Activated CD8-positive, alpha-beta T cell treated with anti-CD3 and anti-CD28 coated beads, Interleukin-2, amount 10 ng/mL, durations not matched to agents 7 days and 5 days (primary cell): ENCODE results near the gene SUPT16H. TPM values are rescaled to one million over a fixed set of nuclear protein-coding genes. Genes with fewer than 3 reads are reported as not detected.
"Not testable (repeated sequence)": the region's sequence is repeated elsewhere in the genome, so short reads cannot be mapped to it uniquely, and the experiment has no call there.

ENCODE experiments used
- ATAC-seq: fragments of 150-1000 bp; cut with Tn5 transposase; one replicate; pipeline ENCODE4 v1.10.0; 2021; ENCODE audit warnings: moderate library complexity
- CTCF ChIA-PET: fragments of 350-600 bp; sonication (Branson Sonifier 250); formaldehyde crosslinking; loops from one replicate; lab custom pipeline; 2021; ENCODE audit warnings: antibody characterized with exemption; lab: Charles Lee
- POLR2A ChIA-PET: fragments of 350-600 bp; sonication (Branson Sonifier 250); formaldehyde crosslinking; loops from one replicate; lab custom pipeline; 2021; ENCODE audit warnings: antibody characterized with exemption; lab: Charles Lee
- DNase-seq: peaks from one replicate; pipeline ENCODE4 v3.0.0-alpha.2; 2020
- H3K27ac Mint-ChIP-seq: one replicate; pipeline ENCODE4 v1.8.0; 2021; ENCODE audit warnings: mild to moderate bottlenecking, mixed read lengths
- H3K27me3 Mint-ChIP-seq: one replicate; pipeline ENCODE4 v1.8.0; 2021; ENCODE audit warnings: low read depth, mixed read lengths
- H3K36me3 Mint-ChIP-seq: one replicate; pipeline ENCODE4 v1.8.0; 2021; ENCODE audit warnings: low read depth, mixed read lengths
- H3K4me1 Mint-ChIP-seq: one replicate; pipeline ENCODE4 v1.8.0; 2021; ENCODE audit warnings: low read depth, mixed read lengths
- H3K4me3 Mint-ChIP-seq: one replicate; pipeline ENCODE4 v1.8.0; 2021; ENCODE audit warnings: mild to moderate bottlenecking, mixed read lengths
- H3K9me3 Mint-ChIP-seq: one replicate; pipeline ENCODE4 v1.8.0; 2022; ENCODE audit warnings: mixed read lengths; ENCODE audit not compliant: insufficient read depth
- total RNA-seq, 2 experiments: library from RNA; stranded (reverse); gene quantifications; one replicate each; pipeline ENCODE4 v1.2.3, GENCODE V29; 2021

SUPT16H gene
- total RNA-seq, 2 experiments from 2014 or later, result 136 to 138 TPM

DNA sequence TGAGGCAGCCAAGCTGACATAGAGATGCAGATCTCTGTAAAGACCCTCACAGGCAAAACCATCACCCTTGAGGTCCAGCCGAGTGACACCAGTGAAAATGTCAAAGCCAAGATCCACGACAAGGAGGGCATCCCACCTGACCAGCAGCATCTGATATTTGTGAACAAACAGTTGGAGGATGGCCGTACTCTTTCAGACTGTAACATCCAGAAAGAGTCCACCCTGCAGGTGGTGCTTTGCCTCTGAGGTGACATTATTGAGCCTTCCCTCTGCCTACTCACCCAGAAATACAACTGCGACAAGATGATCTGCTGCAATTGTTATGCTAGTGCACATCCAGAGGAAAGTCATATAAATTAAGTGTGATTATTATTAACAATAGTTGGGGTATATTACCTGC, 15.1 kb upstream of the SUPT16H start:
- Mint-ChIP-seq H3K4me1 (no peaks in the 10 kb centered on the region), H3K27ac (no peak overlapping the region), H3K9me3 (no peaks in the 10 kb centered on the region), H3K36me3 (peaks cover 72% of the 10 kb centered on the region), H3K4me3 (no peak overlapping the region), H3K27me3 (no peaks in the 10 kb centered on the region)
- DNase-seq (no peak), ATAC-seq (no peak)
- CTCF ChIA-PET, result interaction anchor here (1.2 kb wide), 1 partner anchor 8 kb away, joined by 3 read pairs; no protein-coding TSS in a partner anchor
- POLR2A ChIA-PET, result interaction anchor here (0.6 kb wide), 1 partner anchor 108 kb away, joined by 7 read pairs; no protein-coding TSS in a partner anchor

DNA sequence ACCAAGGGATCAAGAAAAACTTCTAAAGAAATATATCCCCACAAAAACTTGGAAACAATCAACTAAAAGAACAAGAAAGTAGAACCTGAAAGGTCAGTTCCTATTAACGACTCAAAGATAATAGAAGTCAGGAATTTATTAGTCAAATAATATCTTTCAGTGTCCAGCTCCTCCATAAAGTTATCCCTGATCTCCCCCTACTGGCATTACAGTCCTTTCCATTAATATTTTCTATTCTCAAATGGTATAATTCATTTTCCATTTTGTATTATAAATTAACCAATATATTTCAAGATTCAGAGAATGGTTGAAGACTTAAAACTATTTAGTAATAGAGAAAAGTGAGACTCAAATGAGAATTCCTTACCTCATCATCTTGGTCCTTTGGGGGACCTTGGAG, 11.6 kb upstream of the SUPT16H start:
- no peak overlapping the region for H3K27ac Mint-ChIP-seq
- no peak for DNase-seq
- H3K36me3 Mint-ChIP-seq, result peaks cover 79% of the 10 kb centered on the region
- H3K9me3 Mint-ChIP-seq, result no peaks in the 10 kb centered on the region
- no peaks in the 10 kb centered on the region for H3K4me1 Mint-ChIP-seq
- ATAC-seq, result no peak
- no peak overlapping the region for H3K4me3 Mint-ChIP-seq
- H3K27me3 Mint-ChIP-seq, result no peaks in the 10 kb centered on the region
- POLR2A ChIA-PET, result no interaction called here
- CTCF ChIA-PET, result no interaction called here

DNA sequence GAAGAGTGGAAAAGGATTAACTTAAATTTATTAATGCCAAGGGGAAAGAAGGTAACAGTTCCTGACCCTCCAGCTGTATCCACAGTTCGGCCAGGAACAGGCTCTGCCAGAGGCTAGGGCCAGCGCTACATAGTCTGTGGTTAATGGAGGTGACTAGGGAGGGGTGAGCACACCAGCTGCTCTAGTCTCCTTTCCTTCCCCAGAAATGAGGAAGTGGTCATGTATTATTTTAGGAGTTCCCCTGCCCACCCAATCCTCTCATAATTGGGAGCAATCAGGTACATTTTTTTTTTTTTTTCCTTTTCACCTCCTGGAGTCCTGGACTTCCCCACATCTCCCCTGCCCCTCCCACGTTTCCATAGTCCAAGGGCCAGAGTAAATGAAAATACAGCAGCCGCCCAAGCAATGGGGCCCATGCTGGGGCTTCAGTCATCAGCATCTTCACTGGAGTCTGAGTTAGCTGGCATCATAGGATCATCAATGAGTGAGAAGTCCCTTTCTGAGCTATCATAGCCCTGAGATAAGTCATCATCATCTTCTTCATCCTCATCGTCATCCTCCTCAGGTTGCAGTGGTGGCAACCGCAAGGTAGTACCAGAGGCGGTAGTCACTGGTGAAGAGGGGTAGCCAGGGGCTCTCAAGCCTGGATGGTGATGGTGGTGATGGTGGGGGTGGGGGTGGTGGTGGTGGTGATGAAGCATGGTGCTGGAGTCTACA, 1.5 kb upstream of the SUPT16H start:
- peak overlapping the region; percentile 99 for H3K4me3 Mint-ChIP-seq
- no peaks in the 10 kb centered on the region for H3K9me3 Mint-ChIP-seq
- ATAC-seq (no peak), DNase-seq (no peak)
- H3K27me3 Mint-ChIP-seq, result no peaks in the 10 kb centered on the region
- H3K27ac Mint-ChIP-seq, result peak overlapping the region; percentile 96
- peaks cover 31% of the 10 kb centered on the region for H3K4me1 Mint-ChIP-seq
- H3K36me3 Mint-ChIP-seq, result peaks cover 47% of the 10 kb centered on the region
- POLR2A ChIA-PET, result interaction anchor here (0.8 to 1.6 kb wide), 2 partner anchors 25 to 126 kb away, joined by 7 to 8 read pairs; partner anchors contain the start of gene METTL3
- CTCF ChIA-PET, result interaction anchor here (2.4 kb wide), 1 partner anchor 20 kb away, joined by 5 read pairs; no protein-coding TSS in a partner anchor

DNA sequence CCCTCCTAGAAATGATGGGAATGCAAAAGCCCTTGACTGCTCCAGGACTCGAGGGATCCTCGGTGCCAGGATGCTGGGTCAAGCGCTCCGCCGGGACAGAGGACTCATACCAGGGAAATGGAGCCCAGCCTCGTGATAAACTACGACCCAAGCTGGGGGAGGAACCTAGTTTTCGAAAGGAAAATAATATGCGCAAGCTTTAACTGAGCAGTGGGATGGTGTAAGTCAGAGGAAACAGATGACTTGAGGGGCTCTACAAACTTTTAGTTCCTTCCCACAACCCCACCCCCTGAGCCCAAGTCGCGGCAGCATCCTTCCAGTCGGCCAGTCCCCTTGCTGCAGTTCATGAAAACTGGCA, 654 bp upstream of the SUPT16H start:
- POLR2A ChIA-PET, result interaction anchor here (0.5 to 1.6 kb wide), 11 partner anchors 12 to 1176 kb away, joined by 3 to 9 read pairs (median 4); partner anchors contain the start of gene METTL3
- CTCF ChIA-PET, result interaction anchor here (0.6 to 2.4 kb wide), 4 partner anchors 19 to 71 kb away, joined by 3 to 5 read pairs (median 4); partner anchors contain the start of gene CHD8
- Mint-ChIP-seq H3K27ac (peak overlapping the region; percentile 96), H3K36me3 (peaks cover 46% of the 10 kb centered on the region), H3K9me3 (no peaks in the 10 kb centered on the region), H3K4me1 (peaks cover 39% of the 10 kb centered on the region), H3K4me3 (peak overlapping the region; percentile 99), H3K27me3 (no peaks in the 10 kb centered on the region)
- DNase-seq (no peak), ATAC-seq (peak; percentile 55)

DNA sequence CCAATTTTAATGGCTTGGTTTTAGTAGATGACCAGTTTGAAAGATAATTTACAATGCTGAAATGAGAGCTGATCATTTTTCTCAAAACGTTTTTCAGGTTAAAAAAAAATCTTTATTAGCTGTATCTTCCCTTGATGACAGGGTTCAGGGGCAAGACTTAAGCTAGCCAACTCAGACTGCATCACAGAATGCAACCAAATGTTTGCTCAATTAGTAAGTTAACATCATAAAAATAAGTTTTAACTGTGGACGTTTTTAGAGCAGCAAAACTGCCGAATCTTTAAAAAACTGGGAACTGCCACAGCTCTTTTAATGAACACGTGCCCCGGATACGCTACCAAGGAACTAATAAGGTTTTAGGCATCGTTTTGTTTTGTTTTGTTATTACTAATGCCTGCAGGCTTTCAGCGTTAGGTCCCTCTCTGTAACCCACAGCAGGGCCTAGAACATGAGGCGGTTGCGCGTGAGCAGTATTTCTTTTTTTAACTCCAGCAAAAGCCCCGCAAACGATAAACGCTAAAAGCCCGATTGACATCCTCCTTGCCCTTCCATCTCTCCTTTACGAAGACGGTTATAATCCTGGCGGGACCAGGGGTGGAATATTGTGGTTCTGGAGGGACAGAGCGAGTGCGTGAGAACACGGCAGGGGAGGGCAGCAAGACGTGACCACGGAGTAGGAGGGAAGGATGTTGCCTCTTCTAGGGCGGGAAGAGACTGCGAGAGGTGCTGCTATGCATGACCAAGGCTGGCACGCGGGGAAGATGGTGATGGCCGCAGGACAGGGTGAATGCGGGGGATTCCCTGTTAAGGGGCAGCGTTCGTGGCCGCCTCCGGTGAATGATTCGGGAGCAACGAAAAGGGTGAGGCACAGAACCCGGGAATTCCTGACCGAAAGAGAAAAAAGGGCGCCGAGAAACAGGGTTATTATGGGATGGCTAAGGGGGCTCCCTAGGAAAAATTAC, 652 bp downstream of the SUPT16H start:
- DNase-seq, result peak; percentile 69

DNA sequence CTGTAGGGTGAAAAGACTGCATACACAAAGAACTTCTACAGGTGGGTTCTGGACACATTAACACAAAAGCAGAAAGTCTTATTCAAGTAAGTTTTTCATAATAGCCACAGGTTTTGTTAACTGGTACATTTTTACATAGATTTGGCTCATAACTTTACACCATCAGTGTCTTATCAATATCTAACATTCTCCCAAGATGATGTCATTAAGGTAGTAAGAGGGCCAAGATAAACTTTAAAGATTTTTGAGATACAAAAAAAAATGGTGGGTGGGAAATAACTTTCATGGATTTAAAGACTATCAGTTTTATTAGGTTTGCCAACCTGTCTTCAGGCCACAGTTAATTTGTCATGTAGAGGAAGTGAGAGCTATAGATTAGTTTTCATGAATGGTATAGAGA, 1.7 kb downstream of the SUPT16H start:
- Mint-ChIP-seq H3K27ac (peak overlapping the region; percentile 68), H3K4me1 (peaks cover 49% of the 10 kb centered on the region), H3K4me3 (peak overlapping the region; percentile 99), H3K27me3 (no peaks in the 10 kb centered on the region), H3K9me3 (no peaks in the 10 kb centered on the region), H3K36me3 (peaks cover 50% of the 10 kb centered on the region)
- ChIA-PET POLR2A (interaction anchor here (0.6 to 1.3 kb wide), 4 partner anchors 54 to 151 kb away, joined by 3 to 7 read pairs (median 4); partner anchors contain the start of gene METTL3), CTCF (interaction anchor here (0.8 to 1.4 kb wide), 7 partner anchors 15 to 247 kb away, joined by 3 to 5 read pairs (median 3); partner anchors contain the start of gene CHD8)
- DNase-seq, result no peak
- ATAC-seq, result no peak

More for the DNA sequence above, 652 bp downstream of the SUPT16H start:
- Mint-ChIP-seq H3K4me1 (peaks cover 42% of the 10 kb centered on the region), H3K27ac (peak overlapping the region; percentile 96), H3K9me3 (no peaks in the 10 kb centered on the region), H3K4me3 (peak overlapping the region; percentile 99), H3K36me3 (peaks cover 43% of the 10 kb centered on the region), H3K27me3 (no peaks in the 10 kb centered on the region)
- POLR2A ChIA-PET, result interaction anchor here (0.6 to 1.3 kb wide), 6 partner anchors 26 to 152 kb away, joined by 3 to 7 read pairs (median 4); partner anchors contain the start of gene METTL3
- ATAC-seq, result peak; percentile 59
- CTCF ChIA-PET, result interaction anchor here (0.8 to 1.4 kb wide), 8 partner anchors 16 to 248 kb away, joined by 3 to 5 read pairs (median 3); partner anchors contain the start of genes CHD8, RAB2B and TOX4

DNA sequence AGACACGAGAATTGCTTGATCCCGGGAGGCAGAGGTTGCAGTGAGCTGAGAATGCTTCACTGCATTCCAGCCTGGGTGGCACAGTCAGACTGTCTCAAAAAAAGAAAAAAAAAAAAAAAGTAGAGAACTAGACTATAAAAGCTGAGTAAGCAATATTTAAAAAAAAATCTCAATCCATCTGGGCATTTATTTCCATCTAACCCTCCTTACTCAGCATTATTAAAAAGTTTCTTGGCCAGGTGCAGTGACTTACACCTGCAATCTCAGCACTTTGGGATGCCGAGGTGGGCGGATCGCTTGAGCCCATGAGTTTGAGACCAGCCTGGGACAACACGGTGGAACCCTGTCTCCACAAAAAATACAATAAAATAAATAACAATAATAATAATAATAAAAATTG, 4.5 kb downstream of the SUPT16H start:
- POLR2A ChIA-PET, result no interaction called here
- Mint-ChIP-seq H3K4me3 (no peak overlapping the region), H3K9me3 (no peaks in the 10 kb centered on the region), H3K36me3 (peaks cover 48% of the 10 kb centered on the region), H3K27me3 (no peaks in the 10 kb centered on the region), H3K27ac (no peak overlapping the region), H3K4me1 (peaks cover 39% of the 10 kb centered on the region)
- no peak for DNase-seq
- ATAC-seq, result no peak
- CTCF ChIA-PET, result interaction anchor here (0.9 kb wide), 1 partner anchor 114 kb away, joined by 3 read pairs; no protein-coding TSS in a partner anchor

DNA sequence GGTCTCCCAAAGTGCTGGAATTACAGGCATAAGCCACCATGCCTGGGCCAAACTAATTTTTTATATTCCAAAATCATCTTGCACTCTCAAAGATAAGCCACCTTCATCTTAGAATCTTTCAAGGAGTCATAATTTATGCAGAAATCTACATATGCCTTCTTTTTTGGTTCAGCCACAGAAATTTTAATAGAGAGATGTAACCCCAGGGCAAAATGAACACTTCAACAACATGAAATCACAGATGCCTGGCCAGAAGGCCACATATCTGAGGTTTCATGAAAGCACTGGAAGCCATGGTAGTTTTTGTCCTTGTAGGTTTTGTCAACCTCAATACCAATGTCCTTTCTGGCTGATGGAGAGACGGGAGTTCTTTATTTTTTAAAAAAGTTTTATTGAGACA, 9.8 kb downstream of the SUPT16H start:
- Mint-ChIP-seq H3K4me1 (peaks cover 15% of the 10 kb centered on the region), H3K36me3 (peaks cover 68% of the 10 kb centered on the region), H3K27ac (no peak overlapping the region), H3K4me3 (no peak overlapping the region), H3K9me3 (no peaks in the 10 kb centered on the region), H3K27me3 (no peaks in the 10 kb centered on the region)
- CTCF ChIA-PET, result no interaction called here
- ATAC-seq (no peak), DNase-seq (no peak)
- POLR2A ChIA-PET, result no interaction called here

DNA sequence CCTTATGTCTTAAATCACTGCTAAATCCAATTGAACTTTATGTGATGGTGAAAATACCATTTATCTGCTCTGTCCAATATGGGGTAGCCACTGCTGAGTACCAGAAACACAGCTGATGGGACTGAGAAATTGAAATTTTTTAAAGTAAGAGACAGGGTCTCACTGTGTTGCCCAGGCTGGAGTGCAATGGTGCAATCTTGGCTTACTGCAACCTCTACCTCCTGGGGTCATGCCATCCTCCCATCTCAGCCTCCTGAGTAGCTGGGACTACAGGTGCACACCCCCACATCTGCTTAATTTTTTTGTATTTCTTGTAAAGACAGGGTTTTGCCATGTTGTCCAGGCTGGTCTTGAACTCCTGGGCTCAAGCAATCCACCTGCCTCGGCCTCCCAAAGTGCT, 11.0 kb downstream of the SUPT16H start:
- H3K9me3 Mint-ChIP-seq, H3K27ac Mint-ChIP-seq, ATAC-seq, DNase-seq, H3K4me1 Mint-ChIP-seq, H3K27me3 Mint-ChIP-seq, CTCF ChIA-PET, H3K4me3 Mint-ChIP-seq: not testable (repeated sequence)
- POLR2A ChIA-PET, result interaction anchor here (1.3 kb wide), 1 partner anchor 11 kb away, joined by 4 read pairs; the partner anchor contains the start of gene SUPT16H
- peaks cover 76% of the 10 kb centered on the region for H3K36me3 Mint-ChIP-seq

DNA sequence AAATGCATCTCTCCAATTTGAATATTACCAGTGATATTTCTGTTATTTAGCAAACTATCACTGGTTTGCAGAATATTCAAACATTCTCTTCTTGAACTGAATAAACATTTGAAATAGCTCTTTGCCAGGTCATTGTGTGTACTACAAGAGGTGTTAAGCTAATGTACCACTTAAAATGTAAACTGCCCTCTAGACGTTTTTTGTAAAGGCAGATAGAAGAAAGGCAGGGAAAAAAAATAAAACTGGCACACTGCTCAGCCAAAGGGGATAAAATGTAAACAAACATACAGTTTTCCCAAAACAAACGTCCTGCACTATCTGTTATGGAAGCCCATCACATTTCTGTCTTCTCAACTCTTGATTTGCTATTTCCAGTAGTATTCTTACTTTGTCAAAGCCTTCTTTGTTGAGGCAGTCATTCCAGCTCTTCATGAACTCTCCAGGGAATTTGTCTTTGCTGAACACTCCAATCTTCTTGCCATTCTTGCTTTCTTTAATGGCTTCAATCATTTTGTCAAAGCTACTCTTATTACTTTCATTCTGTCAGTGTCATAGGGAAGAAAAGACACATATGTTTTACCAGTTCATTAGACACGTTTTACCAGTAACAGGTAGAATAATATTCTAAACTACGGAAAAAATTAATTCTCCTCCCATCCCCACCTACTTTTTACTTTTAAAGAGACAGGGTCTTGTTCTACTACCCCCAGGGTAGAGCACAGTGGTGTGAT, 13.7 kb downstream of the SUPT16H start:
- POLR2A ChIA-PET, result interaction anchor here (0.6 kb wide), 1 partner anchor 94 kb away, joined by 3 read pairs; no protein-coding TSS in a partner anchor
- CTCF ChIA-PET, result interaction anchor here (1.0 kb wide), 1 partner anchor 38 kb away, joined by 3 read pairs; no protein-coding TSS in a partner anchor
- peaks cover 80% of the 10 kb centered on the region for H3K36me3 Mint-ChIP-seq
- H3K27me3 Mint-ChIP-seq, result no peaks in the 10 kb centered on the region
- H3K9me3 Mint-ChIP-seq, result no peaks in the 10 kb centered on the region
- DNase-seq (no peak), ATAC-seq (no peak)
- no peak overlapping the region for H3K4me3 Mint-ChIP-seq
- H3K4me1 Mint-ChIP-seq, result no peaks in the 10 kb centered on the region
- no peak overlapping the region for H3K27ac Mint-ChIP-seq
